Panc1 (cell line): ENCODE data around the gene TNNI3K. TPM values are rescaled to one million over a fixed set of nuclear protein-coding genes. Genes with fewer than 3 reads are reported as not detected.

ENCODE experiments used
- ATAC-seq: fragments of 200-7000 bp; cut with Tn5 transposase; 2 replicates; pipeline ENCODE4 v1.9.1; 2020; ENCODE audit warnings: mild to moderate bottlenecking, moderate library complexity
- BruUV-seq: library from RNA; stranded (reverse); fragments of 400-500 nt; replicated peaks from 2 replicates; lab custom pipeline; 2021; lab: Mats Ljungman, UMichigan
- CTCF ChIA-PET: fragments of 300-600 bp; sonication (Branson Sonifier 250); formaldehyde crosslinking; loops from one replicate; lab custom pipeline; 2022; ENCODE audit warnings: antibody characterized with exemption; lab: Charles Lee
- POLR2A ChIA-PET: fragments of 300-600 bp; sonication (Branson Sonifier 250); formaldehyde crosslinking; loops from one replicate; lab custom pipeline; 2022; ENCODE audit warnings: antibody characterized with exemption; lab: Charles Lee
- DNase-seq: peaks from one replicate; pipeline ENCODE4 v3.0.0-alpha.2; 2010; ENCODE audit warnings: low read depth, low spot score
- H3K27ac ChIP-seq: 2 replicates; pipeline ENCODE4 v1.5.1; 2011; ENCODE audit warnings: mild to moderate bottlenecking, low read length, inconsistent platforms
- H3K27me3 ChIP-seq: fragments of 200-500 bp; sonication (Bioruptor generic); 2 replicates; pipeline ENCODE4 v1.6.0; 2014; ENCODE audit warnings: low read length, inconsistent platforms; ENCODE audit not compliant: control insufficient read depth, insufficient read depth
- H3K36me3 ChIP-seq: fragments of 200-500 bp; sonication (Bioruptor generic); 2 replicates; pipeline ENCODE4 v1.5.1; 2014; ENCODE audit warnings: inconsistent platforms, mild to moderate bottlenecking, low read length, moderate library complexity; ENCODE audit not compliant: control insufficient read depth, insufficient read depth
- H3K4me1 ChIP-seq: 2 replicates; pipeline ENCODE4 v1.5.1; 2011; ENCODE audit warnings: inconsistent platforms, mild to moderate bottlenecking, low read length, moderate library complexity; ENCODE audit not compliant: control insufficient read depth, insufficient read depth
- H3K4me3 ChIP-seq, 2 experiments: 2 replicates each; pipeline ENCODE4 v1.5.1; 2011 to 2012; ENCODE audit warnings: low read depth in 2 of 2, low read length in 2 of 2, mild to moderate bottlenecking in 2 of 2, inconsistent platforms in 1 of 2, moderate library complexity in 1 of 2
- H3K9me3 ChIP-seq: fragments of 200-500 bp; sonication (Bioruptor generic); 2 replicates; pipeline ENCODE4 v1.5.1; 2014; ENCODE audit warnings: low read depth, mild to moderate bottlenecking, inconsistent platforms, low read length, moderate library complexity; ENCODE audit not compliant: control insufficient read depth, insufficient read depth
- POLR2AphosphoS5 ChIP-seq: IDR thresholded peaks from 2 replicates; pipeline ENCODE4 v1.6.1; 2012; ENCODE audit warnings: mild to moderate bottlenecking, low read depth, low read length, moderate library complexity
- REST ChIP-seq, 2 experiments: IDR thresholded peaks; 2 replicates each; pipeline ENCODE4 v1.6.1; 2011 to 2012; ENCODE audit warnings: low read depth in 2 of 2, control low read depth in 1 of 2, low read length in 1 of 2, mild to moderate bottlenecking in 1 of 2, moderate library complexity in 1 of 2; ENCODE audit not compliant: insufficient read depth in 1 of 2
- SIN3A ChIP-seq: IDR thresholded peaks from 2 replicates; pipeline ENCODE4 v1.6.1; 2012; ENCODE audit warnings: low read depth, mild to moderate bottlenecking, low read length, moderate library complexity, borderline replicate concordance; ENCODE audit not compliant: insufficient read depth
- TCF7L2 ChIP-seq: IDR thresholded peaks from 2 replicates; pipeline ENCODE4 v1.6.1; 2011; ENCODE audit warnings: mild to moderate bottlenecking, low read depth, low read length, inconsistent platforms
- in situ Hi-C: cut with HindIII; loops from 2 replicates; pipeline ENCODE4 v1.10.0; 2016; ENCODE audit warnings: low sequenced_read_pairs, low pct_unique_long_range_greater_than_20kb
- intact Hi-C: fragments of 100-400 bp; cut with micrococcal nuclease; formaldehyde crosslinking; loops from one replicate; pipeline ENCODE4 v1.10.0; 2022; ENCODE audit not compliant: unreplicated experiment
- total RNA-seq: library from RNA; stranded (reverse); gene quantifications from one replicate; pipeline ENCODE4 v1.2.1, GENCODE V29; 2021; ENCODE audit not compliant: unreplicated experiment
- TF ChIP-seq, protein P1 (sequence below): fragments of 450-650 bp; IDR thresholded peaks from 2 replicates; pipeline ENCODE4 v1.5.1; 2017; ENCODE audit warnings: mild to moderate bottlenecking

The TNNI3K gene
- total RNA-seq, 1 experiment from 2014 or later: not detected

- no TSS peak for BruUV-seq
- CTCF ChIA-PET: no interaction called here
- DNase-seq (no peak), ATAC-seq (no peak)
- POLR2A ChIA-PET: no interaction called here
- in situ Hi-C loops: no loop called here
- Histone ChIP-seq H3K36me3 (no peaks in the 10 kb centered on the region), H3K9me3 (no peaks in the 10 kb centered on the region), H3K4me3 (no peak overlapping the region), H3K27me3 (no peaks in the 10 kb centered on the region), H3K27ac (no peak overlapping the region), H3K4me1 (no peaks in the 10 kb centered on the region)
- intact Hi-C loops: no loop called here
- TF ChIP-seq, protein P1, sequence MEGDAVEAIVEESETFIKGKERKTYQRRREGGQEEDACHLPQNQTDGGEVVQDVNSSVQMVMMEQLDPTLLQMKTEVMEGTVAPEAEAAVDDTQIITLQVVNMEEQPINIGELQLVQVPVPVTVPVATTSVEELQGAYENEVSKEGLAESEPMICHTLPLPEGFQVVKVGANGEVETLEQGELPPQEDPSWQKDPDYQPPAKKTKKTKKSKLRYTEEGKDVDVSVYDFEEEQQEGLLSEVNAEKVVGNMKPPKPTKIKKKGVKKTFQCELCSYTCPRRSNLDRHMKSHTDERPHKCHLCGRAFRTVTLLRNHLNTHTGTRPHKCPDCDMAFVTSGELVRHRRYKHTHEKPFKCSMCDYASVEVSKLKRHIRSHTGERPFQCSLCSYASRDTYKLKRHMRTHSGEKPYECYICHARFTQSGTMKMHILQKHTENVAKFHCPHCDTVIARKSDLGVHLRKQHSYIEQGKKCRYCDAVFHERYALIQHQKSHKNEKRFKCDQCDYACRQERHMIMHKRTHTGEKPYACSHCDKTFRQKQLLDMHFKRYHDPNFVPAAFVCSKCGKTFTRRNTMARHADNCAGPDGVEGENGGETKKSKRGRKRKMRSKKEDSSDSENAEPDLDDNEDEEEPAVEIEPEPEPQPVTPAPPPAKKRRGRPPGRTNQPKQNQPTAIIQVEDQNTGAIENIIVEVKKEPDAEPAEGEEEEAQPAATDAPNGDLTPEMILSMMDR: no peak
- TF ChIP-seq TCF7L2 (no peak), SIN3A (no peak), POLR2AphosphoS5 (no peak), REST (IDR thresholded peaks at IDR 0.05; ENCODE audit: insufficient read depth in 1 of 2, low read depth in 2 of 2, low read length in 1 of 2) (no peak)
These were observed 172.7 kb downstream of the TNNI3K start for GRCh38 chr1:74407902-74408301.

DNA sequence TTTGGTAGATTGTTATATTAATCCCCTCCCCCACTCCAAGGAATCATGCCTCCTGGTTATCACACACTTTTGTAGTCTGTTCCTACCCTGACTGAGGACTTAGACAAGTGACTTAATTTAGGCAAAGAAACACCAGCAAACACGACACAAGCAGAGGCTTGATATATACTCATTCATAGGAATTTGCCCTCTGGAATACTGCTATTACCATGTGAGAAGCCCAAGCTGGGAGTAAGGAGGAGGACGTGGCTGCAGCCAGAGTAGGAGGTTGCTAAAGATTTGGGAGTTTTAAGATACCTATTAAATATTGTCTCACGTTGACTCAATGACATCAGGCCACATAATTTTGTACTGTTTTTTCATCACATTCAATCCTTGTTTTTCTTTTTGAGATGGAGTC lies 177.1 kb downstream of the TNNI3K start:
- DNase-seq (no peak), ATAC-seq (no peak)
- Histone ChIP-seq H3K36me3 (no peaks in the 10 kb centered on the region), H3K27ac (no peak overlapping the region), H3K4me1 (no peaks in the 10 kb centered on the region), H3K9me3 (no peaks in the 10 kb centered on the region), H3K27me3 (no peaks in the 10 kb centered on the region), H3K4me3 (no peak overlapping the region)
- in situ Hi-C loops (no loop called here), intact Hi-C loops (no loop called here)
- no TSS peak for BruUV-seq
- TF ChIP-seq REST (IDR thresholded peaks at IDR 0.05; ENCODE audit: insufficient read depth in 1 of 2, low read depth in 2 of 2, low read length in 1 of 2) (no peak), TCF7L2 (no peak), POLR2AphosphoS5 (no peak), SIN3A (no peak)
- TF ChIP-seq, protein P1: no peak
- CTCF ChIA-PET: no interaction called here
- POLR2A ChIA-PET: no interaction called here
